Measurements from ENCODE around the gene POFUT1.
A peak's percentile ranks its signal among the peaks of the same experiment; 100 is the strongest.
"Not testable (repeated sequence)": the region's sequence is repeated elsewhere in the genome, so short reads cannot be mapped to it uniquely, and the experiment has no call there.

The POFUT1 gene

DNA sequence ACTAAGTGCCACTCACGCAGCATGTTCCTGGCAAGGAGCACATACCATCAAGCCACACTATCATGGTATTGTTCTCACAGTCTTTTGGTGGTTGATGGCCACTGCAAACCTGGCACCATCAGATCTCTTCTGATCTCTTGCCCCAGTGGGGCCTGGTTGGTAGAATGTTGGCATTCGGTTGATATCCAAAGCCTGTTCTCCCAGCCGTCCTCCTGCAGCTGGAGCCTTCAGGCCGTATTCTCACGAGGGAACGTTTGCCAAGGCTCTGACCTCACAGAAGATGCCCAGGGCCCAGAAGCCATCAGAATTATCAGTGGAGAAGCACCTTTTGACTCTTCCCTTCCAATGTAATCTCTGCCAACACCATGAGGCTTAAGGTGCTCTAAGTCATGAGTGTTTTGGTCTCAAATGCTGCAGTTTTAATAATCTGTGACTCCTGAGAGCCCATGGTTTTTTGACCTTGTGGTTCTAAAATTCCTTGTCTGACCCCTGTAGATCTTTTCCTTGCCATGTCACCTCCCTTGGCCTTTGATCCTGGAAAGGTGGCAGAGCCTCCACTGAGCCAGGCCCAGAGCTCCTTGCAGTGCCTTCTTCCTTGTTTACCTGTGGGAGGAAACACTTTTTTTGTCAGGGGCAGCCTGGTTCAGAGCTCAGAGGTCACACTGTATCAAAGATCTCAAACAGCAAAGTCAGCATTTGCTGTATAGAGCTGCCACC, 27.8 kb downstream of the POFUT1 start:
- no peak for DNase-seq (ENCODE audit: low spot score)

GRCh38 chr20:32236048-32236533, 28.4 kb downstream of the POFUT1 start:
- DNase-seq (ENCODE audit: low spot score), result no peak

GRCh38 chr20:32236819-32237218, 29.1 kb downstream of the POFUT1 start:
- DNase-seq (ENCODE audit: low spot score), result no peak

GRCh38 chr20:32237419-32237818, 29.7 kb downstream of the POFUT1 start:
- no peak for DNase-seq (ENCODE audit: low spot score)

DNA sequence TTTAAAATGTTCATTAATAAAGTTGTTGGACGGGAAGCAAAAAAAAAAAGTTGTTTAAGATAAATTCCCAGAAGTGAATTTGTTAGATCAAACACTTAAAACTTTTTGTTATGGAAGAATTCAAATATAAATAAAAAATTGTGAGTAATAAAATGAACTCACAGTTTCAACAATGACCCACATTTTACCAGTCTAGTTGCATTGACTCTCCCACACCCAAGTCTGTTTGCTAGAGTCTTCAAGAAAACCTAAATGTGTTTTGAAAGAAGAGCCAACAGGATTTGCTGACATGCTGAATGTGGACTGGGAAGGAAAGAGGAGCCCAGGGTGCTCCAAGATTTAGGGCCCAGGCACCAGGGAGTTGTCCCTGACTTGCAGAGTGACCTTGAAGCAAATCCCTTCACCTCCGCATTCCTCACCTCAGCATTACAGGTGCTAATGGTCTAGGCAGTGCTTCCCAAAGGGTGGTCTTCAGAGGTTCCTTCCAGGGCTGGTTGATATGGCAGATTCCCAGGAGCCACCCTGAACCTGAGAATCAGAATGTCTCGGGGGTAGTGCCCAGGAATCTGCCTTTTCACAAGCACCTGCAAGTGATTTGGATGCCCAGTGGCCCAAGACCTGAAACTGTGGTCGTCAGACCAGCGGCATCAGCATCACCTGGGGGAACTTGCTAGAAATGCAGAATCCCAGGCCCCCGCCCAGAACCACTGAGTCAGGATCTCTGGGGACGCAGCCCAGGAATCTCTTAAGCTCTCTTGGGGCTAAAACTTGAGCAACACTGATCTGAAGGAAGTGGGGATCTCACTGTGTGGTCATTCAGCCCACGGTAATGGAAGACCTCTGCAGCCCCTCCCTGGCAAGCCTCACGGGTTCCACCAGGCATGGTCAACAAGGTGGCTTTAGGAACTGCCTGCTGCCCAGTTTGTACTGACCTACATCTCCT, 31.1 kb downstream of the POFUT1 start:
- DNase-seq (ENCODE audit: low spot score), result no peak

GRCh38 chr20:32240205-32240604, 32.5 kb downstream of the POFUT1 start:
- peak; percentile 34 for DNase-seq (ENCODE audit: low spot score)

DNA sequence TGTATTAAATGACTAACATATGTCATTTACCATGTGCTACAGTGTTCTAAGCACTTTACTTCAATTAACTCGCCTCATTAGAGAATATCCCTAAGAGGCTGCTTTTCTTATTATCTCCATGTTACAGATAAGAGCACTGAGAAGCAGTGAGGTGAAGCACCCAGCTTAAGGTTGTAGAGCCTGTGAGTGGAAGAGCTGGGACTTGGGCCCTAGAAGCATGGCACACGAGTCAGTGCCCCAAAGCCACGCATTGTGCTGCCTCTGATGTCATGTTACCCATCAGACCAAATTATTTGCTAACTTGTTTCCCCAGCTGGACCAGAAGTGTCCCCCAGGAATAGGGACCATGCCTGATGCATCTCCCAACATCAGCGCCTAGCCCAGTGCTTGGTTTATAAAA, 34.1 kb downstream of the POFUT1 start:
- DNase-seq (ENCODE audit: low spot score), result no peak

DNA sequence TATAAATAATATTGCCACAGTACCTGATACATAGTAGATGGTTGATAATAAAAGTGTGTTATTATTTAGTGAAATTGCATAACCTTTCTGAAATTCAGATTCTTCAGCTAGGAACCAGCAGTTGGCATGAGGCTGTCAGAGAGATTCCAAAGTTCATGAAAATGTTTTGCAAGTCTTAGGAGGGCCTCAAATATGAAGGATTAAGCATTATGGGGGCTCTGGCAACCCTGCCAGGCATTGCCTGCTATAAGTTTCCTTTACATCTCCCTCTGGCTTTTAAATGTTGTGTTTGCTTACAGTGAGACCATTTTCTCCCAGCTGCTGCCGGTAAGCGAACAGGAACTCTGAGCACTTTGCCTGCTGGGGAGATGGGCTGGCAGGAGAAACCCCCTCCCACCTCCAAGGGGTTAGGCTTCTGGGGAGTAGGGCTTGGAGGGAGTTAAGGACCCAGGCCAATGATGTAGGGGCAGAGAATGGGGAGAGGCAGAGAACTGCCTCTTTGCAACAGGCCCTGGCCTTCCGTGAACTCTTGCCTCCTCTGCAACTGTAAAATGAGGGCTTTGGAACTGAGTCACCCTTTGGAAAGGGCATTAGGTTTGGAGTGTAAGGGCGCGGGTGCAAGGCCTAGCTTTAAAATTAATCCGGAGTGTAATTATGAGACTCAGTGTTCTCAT, 36.6 kb downstream of the POFUT1 start:
- DNase-seq (ENCODE audit: low spot score), result no peak

DNA sequence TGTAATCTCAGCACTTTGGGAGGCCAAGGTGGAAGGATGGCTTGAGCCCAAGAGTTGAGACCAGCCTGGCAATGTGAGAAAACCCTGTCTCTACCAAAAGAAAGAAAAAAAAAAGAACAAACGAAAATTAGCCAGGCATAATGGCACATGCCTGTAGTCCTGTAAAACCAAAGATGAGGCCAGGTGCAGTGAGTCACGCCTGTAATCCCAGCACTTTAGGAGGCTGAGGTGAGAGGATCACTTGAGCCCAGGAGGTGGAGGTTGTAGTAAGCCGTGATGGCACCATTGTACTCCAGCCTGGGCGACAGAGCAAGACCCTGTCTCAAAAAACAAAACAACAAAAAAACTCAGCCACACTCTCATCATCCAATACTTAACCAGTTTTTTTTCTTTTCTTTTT, 37.3 kb downstream of the POFUT1 start:
- DNase-seq (ENCODE audit: low spot score), result no peak

GRCh38 chr20:32246208-32246607, 38.5 kb downstream of the POFUT1 start:
- DNase-seq (ENCODE audit: low spot score), result not testable (repeated sequence)

DNA sequence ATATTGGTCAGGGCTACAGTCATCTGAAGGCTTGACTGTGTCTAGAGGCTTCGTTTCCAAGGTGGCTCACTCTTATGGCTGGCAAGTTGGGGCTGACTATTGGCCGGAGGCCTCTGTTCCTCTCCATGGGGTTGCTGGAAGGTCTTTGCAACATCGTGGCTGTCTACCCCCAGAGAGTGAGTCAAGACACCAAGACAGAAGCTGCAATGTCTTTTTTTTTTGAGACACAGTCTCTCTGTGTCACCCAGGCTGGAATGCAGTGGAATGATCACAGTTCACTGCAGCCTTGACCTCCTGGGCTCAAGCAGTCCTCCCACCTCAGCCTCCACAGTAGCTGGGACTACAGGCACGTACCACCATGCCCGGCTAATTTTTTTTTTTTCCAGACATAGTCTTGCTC, 40.4 kb downstream of the POFUT1 start:
- DNase-seq (ENCODE audit: low spot score), result no peak

DNA sequence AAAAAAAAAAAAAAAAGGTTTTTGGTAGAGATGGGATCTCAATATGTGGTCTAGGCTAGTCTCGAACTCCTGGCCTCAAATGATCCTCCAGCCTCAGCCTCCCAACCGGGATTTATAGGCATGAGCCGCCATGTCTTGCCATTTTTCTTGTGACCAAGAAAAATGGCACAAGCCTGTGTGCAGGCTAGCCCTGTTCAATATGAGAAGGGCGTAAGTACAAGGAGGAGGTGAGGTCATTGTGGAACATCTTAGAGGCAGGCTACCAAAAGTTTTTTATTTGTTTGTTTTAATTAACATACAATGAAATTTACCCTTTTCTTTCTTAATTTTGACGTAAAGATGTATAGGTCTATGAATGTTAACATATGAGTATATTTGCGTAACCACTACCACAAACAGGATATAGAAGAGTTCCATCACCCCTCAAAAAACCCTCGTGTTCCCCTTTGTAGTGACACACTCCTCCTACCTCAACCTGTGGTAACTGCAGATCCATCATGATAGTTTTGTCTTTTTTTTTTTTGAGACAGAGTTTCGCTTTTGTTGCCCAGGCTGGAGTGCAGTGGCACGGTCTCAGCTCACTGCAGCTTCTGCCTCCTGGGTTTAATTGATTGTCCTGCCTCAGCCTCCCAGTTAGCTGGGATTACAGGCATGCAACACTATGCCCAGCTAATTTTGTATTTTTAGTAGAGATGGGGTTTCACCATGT, 41.5 kb downstream of the POFUT1 start:
- no peak for DNase-seq (ENCODE audit: low spot score)

- DNase-seq (ENCODE audit: low spot score), result no peak
These were observed 43.8 kb downstream of the POFUT1 start for GRCh38 chr20:32251470-32251869.

- DNase-seq (ENCODE audit: low spot score), result no peak
These were observed 44.5 kb downstream of the POFUT1 start for GRCh38 chr20:32252189-32252588.

DNA sequence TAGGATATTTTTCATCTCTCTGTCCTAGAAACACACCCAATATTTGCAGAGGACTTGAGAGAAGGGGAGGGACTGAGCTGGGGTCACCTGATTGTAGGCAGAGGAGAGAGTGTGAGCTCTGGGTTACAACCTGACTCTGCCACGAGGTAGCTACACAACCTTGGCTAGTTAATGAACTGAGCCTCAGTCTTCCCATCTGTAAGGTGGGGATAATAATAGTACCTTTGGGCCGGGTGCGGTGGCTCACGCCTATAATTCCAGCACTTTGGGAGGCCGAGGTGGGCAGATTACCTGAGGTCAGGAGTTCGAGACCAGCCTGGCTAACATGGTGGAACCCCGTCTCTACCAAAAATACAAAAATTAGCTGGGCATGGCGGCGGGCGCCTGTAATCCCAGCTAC, 53.3 kb downstream of the POFUT1 start:
- not testable (repeated sequence) for DNase-seq (ENCODE audit: low spot score)

GRCh38 chr20:32261644-32262043, 54.0 kb downstream of the POFUT1 start:
- DNase-seq (ENCODE audit: low spot score), result no peak

DNA sequence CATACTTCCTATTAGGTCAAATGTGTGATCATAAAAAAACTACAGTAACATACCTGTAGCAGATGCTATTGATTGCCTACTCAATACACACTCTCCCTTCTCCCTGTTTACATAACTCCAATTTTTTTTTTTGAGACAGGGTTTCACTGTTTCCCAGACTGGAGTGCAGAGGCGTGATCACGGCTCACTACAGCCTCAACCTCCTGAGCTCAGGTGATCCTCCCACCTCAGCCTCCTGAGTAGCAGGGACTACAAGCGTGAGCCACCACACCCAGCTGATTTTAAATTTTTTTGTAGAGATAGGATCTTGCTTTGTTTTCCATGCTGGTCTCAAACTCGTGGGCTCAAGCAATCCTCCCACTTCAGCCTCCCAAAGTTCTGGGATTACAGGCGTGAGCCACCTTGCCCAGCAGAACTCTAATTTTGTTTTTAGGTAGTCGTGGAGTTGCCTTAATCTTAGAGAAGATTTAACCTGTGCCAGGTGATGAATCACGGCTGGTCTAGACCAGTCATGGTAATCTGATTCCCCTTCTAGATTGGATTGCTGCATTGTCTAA, 55.8 kb downstream of the POFUT1 start:
- DNase-seq (ENCODE audit: low spot score), result no peak

GRCh38 chr20:32271620-32272019, 63.9 kb downstream of the POFUT1 start:
- no peak for DNase-seq (ENCODE audit: low spot score)

- DNase-seq (ENCODE audit: low spot score), result no peak
These were observed 66.7 kb downstream of the POFUT1 start for GRCh38 chr20:32274359-32274758.

- not testable (repeated sequence) for DNase-seq (ENCODE audit: low spot score)
These were observed 67.5 kb downstream of the POFUT1 start for GRCh38 chr20:32275163-32275562.

DNA sequence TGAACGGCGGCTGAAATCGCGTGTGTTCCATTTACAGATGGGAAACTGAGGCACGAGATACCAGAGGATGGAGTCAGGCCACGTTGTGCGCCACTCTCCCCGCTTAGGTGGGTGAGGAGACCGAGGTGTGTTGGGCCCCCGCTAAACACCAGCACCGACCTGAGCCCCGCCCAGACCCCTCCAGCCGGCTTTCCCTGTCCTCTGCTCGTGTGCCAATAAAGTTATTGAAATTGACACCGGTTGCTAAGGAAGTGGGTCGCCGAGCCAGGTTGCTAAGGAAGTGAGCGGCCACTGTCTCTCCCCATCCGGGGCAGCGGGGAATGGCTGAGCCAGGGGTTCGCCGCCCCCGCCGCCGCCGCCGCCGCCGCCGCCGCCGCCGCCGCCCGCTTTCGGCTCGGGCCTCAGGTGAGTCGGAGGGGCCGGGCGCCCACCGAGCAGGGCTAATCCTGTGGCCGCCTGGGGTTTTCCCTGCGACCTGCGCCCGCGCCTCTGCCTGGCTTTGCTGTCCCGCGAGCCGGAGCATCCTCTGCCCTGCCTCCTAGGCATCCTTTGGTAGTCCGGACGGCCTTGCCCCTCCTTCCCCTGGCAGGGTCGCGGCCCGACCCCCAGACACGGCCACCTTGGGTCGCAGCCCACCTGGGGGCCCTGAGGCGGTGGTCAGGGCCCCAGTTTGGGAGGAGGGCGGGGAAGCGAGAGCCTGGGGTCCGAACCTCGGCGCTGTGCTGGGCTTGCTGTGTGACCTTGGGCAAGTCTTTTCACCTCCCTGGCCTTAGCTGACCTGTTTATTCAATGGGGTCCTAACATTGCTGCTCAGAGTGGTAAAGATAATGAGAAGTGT, 69.9 kb downstream of the POFUT1 start, which contains the start of gene KIF3B:
Gene KIF3B, plus strand, starts transcription at position 291 of the 838 bp plus-strand sequence. CDS start 32,127 bp downstream, outside the sequence.
- DNase-seq (ENCODE audit: low spot score), result peak; percentile 99

Measured in iPS-NIHi11 (cell line).